HG03039 (cell line): Measurements from ENCODE around the gene DOCK1.

ENCODE experiments used
- ATAC-seq: cut with Tn5 transposase; IDR thresholded peaks from one replicate; pipeline ENCODE4 v1.9.1; 2021; ENCODE audit warnings: mild to moderate bottlenecking, moderate library complexity; ENCODE audit not compliant: unreplicated experiment

The DOCK1 gene

DNA sequence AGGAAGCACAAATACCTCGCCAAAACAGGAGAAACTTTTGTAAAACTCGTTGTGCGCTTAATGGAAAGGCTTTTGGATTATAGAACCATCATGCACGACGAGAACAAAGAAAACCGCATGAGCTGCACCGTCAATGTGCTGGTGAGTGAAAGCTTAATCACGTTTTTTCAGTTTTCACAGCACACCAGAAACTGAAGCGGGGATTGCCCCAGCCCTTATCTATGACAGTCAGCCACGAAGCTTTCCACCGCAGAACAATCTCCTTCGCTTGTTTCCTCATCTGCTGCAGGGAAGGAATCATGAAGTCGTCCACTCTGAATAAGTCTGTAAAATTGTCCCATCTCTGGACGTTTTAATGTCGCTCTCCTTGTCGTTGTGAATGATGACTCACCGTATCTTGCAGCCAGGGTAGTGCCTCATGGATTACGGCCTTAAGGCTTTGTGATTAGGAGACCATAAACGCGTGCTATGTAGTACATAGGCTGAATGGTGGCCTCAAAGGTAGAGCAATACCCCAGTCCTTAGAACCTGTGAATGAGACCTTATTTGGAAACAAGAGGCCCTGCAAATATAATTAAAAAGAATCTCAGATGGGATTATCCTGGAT, 468.9 kb downstream of the DOCK1 start:
- no peak for ATAC-seq

DNA sequence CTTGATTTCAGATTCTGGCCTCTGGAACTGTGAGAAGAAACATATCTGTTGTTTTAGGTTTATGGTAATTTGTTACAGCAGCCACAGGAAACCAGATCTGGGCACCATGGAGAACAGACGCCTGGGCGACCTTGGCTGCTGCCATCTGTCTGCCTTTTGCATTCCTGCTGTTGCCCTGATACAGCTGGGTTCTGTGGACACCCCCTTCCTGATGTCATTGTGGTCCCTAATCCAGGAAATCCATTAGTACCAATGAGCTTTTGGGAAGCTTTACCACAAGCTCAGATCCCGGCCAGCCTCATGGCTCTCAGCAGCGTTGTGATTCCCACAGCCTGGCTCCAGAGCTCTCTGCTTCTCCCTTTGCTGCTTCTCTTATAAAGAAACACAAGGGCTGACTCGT, 469.7 kb downstream of the DOCK1 start:
- ATAC-seq, result no peak

DNA sequence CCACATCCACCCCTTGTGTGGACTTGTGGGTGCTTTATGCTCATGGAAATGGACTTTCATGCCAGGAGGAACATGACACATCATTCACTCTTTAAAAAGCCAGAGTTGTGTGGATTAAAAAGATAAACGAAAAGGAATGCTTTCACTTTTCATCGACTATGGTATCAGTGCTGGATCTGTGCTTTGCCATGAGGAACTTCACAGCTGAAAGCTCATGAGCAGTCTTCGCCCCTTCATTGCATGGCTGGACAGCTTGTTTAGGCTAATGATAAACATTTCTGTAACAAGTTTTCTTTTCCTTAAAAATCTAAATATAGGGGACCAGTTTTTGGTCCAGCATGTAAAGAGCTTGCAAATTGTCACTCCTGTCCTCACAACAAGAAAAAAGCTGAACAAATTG, 470.2 kb downstream of the DOCK1 start:
- no peak for ATAC-seq

DNA sequence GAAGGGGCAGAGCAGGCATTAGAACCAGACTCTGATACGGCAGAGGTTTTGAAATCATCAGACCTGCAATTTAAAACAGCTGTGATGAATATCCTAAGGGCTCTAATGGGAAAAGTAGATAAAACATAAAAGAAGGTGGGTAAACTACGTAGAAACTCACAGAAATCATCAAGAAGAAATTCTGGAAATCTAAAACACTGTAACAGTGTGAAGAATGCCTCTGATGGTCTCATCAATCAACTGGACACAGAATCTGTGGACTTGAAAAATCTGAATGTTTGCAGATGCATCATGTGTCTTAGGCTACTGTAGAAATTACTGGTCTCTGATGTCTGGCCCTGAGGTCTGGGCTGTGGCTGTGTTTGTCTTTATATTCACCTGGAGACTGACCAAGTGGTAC, 470.8 kb downstream of the DOCK1 start:
- ATAC-seq, result no peak

DNA sequence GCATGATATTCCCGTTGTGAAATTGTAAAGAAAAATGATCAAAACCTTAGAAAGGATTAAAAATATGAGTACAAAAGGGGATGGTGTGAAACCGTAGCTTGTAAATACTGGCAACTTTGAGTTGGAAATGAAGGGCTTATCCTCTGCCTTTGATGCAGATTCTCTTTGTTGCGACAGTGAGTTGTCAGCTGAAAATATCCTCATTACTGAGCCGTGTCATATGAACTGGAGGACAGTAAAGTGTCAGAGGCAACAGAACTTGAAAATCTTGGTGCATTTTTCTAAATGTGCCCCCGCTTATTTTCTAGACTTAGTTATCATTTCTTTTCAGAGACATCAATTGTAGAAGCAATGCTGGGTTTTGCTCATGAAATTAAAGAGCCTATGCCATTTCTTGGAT, 473.4 kb downstream of the DOCK1 start:
- ATAC-seq, result no peak

DNA sequence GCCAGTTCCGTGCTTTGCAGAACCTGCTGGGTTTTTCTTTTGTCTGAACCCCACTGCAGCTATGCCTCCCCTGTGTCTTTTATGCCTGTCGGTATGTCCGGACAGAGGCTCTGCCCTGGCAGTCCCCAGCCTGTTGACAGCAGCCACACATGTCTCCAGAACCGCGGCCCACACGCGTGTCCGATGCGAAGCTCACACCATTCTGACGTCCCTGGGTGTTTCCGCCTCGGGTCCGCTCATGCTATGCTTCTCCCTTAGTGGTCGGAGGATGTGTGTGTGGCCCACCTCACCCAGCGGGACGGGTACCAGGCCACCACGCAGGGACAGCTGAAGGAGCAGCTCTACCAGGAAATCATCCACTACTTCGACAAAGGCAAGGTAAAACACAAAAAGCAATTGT, 479.3 kb downstream of the DOCK1 start:
- no peak for ATAC-seq

DNA sequence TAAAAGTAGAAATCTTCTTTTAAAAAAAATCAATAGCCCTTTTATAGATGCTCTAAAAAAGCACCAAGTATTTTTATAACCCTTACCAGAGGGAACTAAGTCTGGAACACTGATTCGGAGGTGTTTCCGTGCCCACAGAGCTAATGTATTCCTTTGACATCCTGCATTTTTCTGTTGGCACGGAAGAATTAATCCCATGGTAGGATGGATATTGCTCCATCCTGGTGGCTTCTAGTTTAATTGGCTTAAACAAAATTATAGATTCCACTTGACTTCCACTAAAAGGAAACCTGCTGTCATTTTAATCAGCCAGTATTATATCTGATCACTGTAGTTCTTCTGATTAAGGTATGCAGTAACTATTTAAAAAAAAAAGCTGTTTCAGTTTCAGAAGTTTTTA, 479.8 kb downstream of the DOCK1 start:
- ATAC-seq, result no peak

DNA sequence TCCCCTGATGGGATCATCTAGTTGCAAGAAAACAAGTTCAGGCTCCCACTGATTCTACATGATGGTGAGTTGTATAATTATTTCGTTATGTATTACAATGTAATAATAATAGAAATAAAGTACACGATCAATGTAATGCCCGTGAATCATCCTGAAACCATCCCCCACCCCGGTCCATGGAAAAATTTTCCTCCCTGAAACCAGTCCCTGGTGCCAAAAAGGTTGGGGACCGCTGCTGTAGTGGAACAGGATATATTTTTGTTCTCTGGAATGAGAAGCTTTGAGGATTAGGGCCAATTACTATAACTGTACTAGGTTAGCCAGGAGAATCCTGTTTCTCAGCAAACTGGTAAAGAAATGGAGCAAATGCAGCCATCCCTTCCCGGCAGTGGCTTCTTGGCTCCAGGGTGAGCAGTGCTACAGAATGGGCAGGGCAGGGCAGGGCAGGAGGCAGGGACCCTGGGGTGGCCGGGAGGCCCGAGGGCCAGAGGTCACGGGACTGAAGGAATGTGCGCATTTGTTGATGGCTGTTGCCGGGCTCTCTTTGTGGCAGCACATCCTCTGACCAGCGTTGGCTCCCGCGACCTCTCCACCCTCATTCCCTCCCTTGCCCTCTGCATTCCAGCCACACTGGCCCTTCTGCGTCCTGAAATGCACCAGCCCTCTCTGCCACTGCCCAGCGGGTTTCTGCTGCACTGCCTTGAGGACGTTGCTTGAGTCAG, 481.5 kb downstream of the DOCK1 start:
- ATAC-seq, result no peak

DNA sequence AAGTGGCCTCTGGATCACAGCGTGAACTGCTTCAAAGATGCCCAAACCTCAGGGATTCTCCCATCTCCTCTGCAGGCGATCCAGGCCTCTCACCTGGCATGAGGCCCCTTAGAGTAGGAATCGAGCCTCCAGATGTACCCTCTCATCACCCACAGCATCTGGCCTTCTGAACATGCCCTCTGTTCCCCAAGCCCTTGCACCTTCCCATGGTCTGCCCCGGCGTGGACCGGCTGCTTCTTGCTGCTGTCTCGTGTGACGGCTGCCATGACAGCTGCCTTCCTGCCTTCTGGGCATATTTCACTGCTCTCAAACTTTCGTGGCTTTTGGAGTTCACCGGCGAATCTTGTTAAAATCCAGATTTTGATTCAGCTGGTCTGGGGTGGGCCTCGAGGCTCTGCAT, 486.6 kb downstream of the DOCK1 start:
- no peak for ATAC-seq

DNA sequence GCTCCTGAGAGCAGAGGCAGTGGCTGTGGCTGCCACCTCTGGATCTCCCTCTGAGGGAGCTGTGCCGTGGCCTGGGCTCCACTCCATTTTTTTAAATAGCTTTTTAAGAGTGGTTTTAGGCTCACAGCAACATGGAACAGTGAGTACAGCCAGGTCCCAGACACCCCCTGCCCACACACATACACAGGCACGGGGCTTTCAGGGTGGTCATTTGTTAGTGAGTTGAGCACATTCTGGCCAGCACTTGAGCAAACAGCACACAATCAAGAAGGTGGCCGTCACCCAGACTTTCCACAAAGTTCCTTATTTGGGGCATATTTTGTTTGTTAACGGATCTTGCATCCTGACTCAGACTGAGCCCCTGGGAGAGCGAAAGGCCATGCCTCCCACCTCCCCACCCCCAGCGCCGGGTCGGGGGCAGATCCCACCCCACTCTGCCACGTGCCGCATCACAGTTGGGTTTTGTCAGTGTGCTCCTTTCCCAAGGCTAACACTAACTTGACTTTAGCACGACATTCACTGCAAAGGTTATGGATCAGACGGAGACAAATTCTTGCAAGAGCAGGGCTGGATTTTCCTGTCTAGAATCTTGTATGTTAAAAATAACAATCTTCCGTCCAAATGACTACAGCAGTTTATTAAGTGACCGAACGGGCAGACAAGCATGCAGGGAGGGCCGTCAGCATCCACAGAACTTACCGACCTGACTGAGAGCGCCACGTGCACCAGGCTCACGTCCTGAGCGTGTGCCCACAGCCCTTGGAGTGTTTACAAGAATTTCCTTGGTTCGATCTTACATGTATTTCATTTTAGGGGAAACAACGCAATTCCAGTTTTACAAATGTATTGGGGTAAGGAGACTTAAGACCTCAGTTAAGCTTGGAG, 487.4 kb downstream of the DOCK1 start:
- ATAC-seq, result no peak

DNA sequence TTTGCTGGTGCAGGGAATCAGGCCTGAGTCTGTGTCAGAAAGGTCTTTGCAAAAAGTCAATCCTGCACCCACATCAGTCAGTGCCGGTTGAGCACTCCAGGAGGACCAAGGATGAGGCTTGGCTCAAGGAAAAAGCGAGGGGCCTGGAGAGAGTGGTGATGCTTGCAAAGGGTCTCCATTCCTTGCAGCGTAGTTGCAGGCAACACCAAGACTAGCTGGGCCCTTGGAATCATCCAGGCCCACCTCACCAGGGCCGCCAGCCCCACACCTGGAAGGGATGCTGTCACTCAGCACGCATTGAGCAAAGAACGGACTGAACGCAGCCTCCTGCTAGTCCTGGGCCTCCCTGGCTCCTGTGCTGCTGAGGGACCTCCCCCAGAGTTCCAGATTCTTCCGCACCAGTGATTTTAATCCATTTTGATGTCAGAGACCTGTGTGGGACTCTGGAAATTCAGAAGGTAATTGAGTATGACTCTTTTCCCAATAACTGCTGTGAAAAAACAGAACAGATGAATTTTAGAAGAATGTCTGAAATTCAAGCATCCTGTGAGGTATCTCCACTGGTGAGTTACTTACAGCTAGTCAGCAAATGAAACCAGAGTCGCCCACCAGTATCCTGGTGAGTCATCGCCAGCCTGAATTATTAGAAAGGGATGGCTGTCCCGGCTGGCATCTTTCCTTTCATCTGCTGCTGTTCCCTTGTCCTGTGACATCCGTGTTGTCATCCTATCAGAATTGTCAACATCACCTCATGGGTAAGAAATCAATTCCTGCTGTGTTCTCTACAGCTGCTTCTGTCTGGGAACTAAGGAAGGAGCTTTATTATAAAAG, 493.1 kb downstream of the DOCK1 start:
- no peak for ATAC-seq

DNA sequence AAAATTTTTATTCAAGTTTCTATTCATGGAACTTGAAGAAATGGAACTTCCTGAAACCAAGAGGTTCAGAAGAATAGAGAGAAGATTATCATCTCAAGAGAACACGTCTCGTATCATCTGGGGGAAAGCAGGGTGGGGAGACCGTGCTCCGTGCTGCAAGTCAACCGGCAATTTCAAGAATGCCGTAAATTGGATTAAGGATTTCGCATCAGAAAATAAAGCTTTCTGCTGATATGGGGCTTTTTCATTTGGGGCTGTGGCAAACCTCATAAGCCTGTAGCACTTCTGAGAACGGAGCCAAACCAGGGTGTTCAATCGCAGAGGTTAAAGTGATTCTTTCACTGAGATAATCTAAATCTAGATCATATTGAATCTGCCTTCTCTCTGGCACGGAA, 493.7 kb downstream of the DOCK1 start:
- no peak for ATAC-seq

DNA sequence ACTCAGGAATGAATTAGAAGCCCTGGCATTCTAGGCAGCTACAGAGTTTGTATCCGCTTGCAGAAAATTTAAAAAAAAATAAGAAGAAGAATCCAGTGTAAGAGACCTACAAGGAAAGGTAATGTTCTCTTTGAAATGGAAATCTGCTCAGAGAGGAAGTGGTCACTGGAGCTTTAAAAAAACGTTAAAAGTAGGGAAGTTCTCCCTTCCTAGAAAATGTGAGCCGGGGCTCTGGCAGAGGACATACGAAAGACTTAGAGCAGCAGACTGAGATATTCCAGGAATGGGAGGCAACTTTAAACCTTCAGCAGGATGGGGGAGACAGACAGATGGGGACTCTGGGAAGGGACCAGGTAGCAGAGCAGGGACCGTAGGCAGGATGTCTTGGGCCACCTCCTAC, 494.4 kb downstream of the DOCK1 start:
- ATAC-seq, result no peak

DNA sequence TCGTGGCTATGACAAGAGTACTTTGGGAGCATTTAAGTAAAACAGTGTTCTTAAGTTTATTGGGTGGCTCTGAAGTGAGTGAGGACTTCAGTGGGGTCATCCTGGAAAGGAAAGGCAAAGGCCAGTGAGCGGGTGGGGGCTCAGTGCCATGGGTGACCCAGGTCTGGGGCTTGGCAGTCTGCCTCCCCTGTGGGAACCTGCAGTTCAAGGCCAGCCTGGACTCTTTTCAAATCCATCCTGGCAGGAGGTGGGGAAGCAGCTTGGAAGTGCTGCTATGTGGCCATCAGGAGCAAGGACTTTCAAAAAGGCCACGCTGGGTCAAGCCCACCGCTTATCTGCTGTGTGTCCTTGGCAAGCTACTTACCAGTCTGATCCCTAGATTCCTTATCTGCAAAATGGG, 495.0 kb downstream of the DOCK1 start:
- ATAC-seq, result no peak

DNA sequence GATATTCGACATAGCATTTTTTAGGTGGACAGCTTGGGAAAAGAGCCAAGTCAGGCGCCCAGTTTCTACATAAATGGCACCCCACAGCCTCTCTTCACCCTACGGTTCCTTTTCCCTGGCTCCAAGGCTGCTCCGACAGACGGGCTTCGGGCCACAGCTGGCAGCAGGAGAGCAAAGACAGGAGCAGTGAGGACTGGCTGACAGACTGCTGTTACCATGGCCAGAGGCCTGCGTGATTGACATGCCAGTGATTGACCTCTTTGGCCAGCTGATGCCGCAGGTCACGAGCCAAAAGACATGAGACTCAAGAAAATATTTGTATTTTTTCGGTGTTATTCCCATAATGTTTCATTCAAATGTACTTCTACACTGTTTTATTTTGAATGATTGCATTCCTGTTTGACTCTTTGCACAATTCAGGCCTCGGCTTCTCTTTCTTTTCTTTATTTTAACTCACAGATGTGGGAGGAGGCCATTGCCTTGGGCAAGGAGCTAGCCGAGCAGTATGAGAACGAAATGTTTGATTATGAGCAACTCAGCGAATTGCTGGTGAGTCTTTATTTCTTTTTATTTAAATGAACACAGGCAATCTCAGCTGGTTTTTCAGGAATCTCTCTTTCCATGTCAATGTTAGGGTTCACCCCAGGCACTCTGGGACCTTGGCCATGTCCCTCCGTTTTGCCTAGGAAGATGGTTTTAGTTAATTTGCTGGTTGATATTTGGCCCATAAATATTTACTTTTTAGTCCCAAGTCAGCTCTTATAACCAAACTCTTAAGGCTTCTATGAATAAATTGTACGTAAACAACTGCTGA, 497.6 kb downstream of the DOCK1 start:
- no peak for ATAC-seq

DNA sequence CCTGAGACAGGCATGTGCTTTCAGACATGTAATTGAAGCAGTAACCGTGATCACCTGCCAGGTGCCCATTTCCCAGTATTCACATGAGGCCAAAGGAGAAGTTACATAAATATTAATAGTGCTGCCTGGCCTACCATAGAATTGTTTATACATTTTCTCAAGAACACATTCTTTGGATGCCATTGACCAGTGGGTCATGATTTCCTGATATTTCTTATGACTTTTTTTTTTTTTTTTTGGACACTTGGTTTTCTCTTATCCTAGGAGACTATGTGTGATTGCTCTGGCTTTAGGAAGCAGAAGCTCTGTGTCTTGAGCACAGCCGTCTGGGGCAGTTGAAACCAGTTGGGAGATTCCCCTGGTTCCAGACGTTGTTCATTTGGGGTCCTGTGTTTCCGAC, 500.0 kb downstream of the DOCK1 start:
- no peak for ATAC-seq

DNA sequence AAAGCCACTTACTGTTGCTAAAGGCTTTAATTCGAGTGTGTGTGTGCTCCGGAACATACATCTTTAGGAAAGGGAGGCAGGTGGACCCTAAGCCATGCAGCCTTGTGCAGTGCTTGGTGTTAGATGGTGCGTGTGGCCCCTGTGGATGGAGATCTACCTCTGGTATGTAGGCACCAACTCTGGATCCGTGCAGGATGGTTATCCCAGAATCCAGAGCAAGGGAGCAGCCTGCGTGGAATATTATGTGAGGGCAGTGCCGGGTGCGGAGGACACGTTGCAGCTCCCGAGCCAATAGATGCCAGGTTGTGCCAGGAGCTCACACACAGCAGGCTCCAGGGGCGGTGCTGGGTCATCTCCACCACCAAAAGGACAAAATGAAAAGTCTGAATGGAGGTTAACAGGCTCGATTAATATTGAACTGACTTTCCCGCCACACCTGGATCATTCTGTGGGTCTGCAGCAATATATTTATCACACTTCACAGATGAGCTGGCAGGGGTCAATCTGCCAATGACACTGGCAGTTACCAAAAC, 500.9 kb downstream of the DOCK1 start:
- no peak for ATAC-seq

DNA sequence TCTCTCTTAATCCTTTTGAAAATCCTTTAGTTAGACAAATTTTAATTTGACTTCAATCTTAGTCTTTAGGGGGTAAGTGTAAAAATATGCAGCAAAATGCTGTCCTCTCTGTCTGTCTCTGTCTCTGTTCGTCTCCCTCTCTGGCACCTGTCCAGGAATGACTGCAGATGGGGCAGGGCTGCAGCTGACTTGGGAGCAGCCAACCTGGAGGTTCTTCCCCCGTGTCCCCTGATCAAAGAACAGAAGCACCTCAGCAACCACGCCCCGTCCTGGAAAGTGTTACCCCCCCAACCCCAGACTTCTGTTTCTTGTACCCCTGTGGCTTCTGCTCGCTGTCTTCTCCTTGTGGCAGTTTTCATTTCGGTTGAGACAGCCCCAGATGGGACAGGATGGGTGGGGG, 502.3 kb downstream of the DOCK1 start:
- ATAC-seq, result no peak

DNA sequence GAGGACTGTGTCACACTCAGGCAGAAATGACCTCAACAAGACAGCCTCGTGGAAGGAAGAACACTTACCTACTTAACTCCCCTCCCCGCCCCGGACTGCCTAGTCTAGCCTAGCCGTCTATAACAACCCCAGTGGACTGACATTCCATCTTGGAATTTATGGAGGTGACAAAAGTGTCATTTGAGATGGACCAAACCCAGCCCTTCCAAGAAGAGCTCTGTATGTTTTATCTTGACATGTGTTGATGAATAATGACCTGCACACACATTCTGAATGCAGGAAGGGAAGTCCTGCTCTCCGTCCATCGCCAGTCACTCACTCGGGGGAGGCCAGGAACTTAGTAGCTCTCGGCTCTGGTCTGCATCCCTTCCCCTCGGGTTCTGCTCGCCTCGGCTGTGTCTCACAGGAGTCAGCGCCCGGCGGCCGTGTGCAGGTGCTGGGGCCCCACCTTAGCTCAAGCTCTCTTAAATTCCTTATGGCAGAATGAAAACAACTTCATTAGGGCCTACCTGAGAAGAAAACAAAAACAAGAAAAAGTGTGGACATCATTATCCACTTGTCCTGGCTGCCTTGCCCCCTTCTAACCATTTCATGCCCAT, 503.0 kb downstream of the DOCK1 start:
- ATAC-seq, result no peak

DNA sequence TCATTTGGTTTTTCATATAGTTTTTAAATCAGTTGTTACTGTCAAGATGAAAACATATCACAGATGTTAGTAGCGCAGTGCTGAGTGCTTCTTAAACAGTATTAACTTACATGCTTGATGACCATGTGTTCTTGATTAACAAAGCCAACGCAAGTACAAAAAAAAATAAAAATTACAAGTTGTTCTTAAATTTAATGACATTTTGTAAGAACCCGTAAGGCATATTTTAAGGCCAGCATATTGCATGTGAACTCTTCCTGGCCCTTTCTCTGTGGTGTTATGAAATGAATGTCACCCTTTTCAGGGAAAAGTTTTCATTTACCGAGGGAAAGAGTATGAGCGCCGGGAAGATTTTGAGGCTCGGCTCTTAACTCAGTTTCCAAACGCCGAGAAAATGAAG, 503.5 kb downstream of the DOCK1 start:
- ATAC-seq, result no peak
